ENCODE results near the gene ADAMTS2.

The ADAMTS2 gene

GRCh38 chr5:179373961-179374505, 28.8 kb upstream of the ADAMTS2 start:
- Histone ChIP-seq H3K36me3 (ENCODE audit: insufficient read depth, low read length) (no peaks in the 10 kb centered on the region), H3K27me3 (ENCODE audit: insufficient read depth, low read length) (peaks cover 5% of the 10 kb centered on the region; the same call in 1 of the 2 replicates), H3F3A (ENCODE audit: insufficient read depth, low read length) (no peaks in the 10 kb centered on the region), H4K20me1 (ENCODE audit: insufficient read depth, low read length) (no peaks in the 10 kb centered on the region), H2AFZ (ENCODE audit: low read length) (no peak overlapping the region), H3K9me3 (ENCODE audit: low read length) (no peaks in the 10 kb centered on the region), H3K4me3 (ENCODE audit: low read depth, low read length, poor library complexity, severe bottlenecking) (no peak overlapping the region), H3K27ac (ENCODE audit: low read depth, low read length, poor library complexity, severe bottlenecking) (no peak overlapping the region), H3K79me2 (ENCODE audit: insufficient read depth, low read length) (no peaks in the 10 kb centered on the region), H3K4me2 (ENCODE audit: low read length) (no peak overlapping the region), H3K9me2 (ENCODE audit: low read depth, low read length) (no peaks in the 10 kb centered on the region), H3K9ac (ENCODE audit: low read length) (no peak overlapping the region), H3K4me1 (ENCODE audit: insufficient read depth, low read length, severe bottlenecking) (no peaks in the 10 kb centered on the region)
- TF ChIP-seq CTCF (IDR thresholded peaks at IDR 0.05; ENCODE audit: low read length) (no peak), EZH2 (IDR thresholded peaks at IDR 0.05; ENCODE audit: borderline replicate concordance, low read length) (no peak)

- H3K4me3 ChIP-seq (ENCODE audit: low read depth, low read length, poor library complexity, severe bottlenecking), result no peak overlapping the region
- no peak overlapping the region for H3K9ac ChIP-seq (ENCODE audit: low read length)
- no peaks in the 10 kb centered on the region for H3K36me3 ChIP-seq (ENCODE audit: insufficient read depth, low read length)
- H3K9me3 ChIP-seq (ENCODE audit: low read length), result no peaks in the 10 kb centered on the region
- H3K27me3 ChIP-seq (ENCODE audit: insufficient read depth, low read length), result peaks cover 5% of the 10 kb centered on the region; the same call in 1 of the 2 replicates
- no peaks in the 10 kb centered on the region for H3F3A ChIP-seq (ENCODE audit: insufficient read depth, low read length)
- TF ChIP-seq CTCF (IDR thresholded peaks at IDR 0.05; ENCODE audit: low read length) (no peak), EZH2 (IDR thresholded peaks at IDR 0.05; ENCODE audit: borderline replicate concordance, low read length) (no peak)
- no peak overlapping the region for H3K4me2 ChIP-seq (ENCODE audit: low read length)
- H3K4me1 ChIP-seq (ENCODE audit: insufficient read depth, low read length, severe bottlenecking), result no peaks in the 10 kb centered on the region
- no peaks in the 10 kb centered on the region for H3K79me2 ChIP-seq (ENCODE audit: insufficient read depth, low read length)
- H4K20me1 ChIP-seq (ENCODE audit: insufficient read depth, low read length), result no peaks in the 10 kb centered on the region
- H3K9me2 ChIP-seq (ENCODE audit: low read depth, low read length), result no peaks in the 10 kb centered on the region
- no peak overlapping the region for H3K27ac ChIP-seq (ENCODE audit: low read depth, low read length, poor library complexity, severe bottlenecking)
- no peak overlapping the region for H2AFZ ChIP-seq (ENCODE audit: low read length)
Measured at GRCh38 chr5:179373101-179373934, 28.1 kb upstream of the ADAMTS2 start.

- no peak for TF ChIP-seq CTCF (IDR thresholded peaks at IDR 0.05; ENCODE audit: low read length)
- TF ChIP-seq EZH2 (IDR thresholded peaks at IDR 0.05; ENCODE audit: borderline replicate concordance, low read length), result no peak
- Histone ChIP-seq H3K27ac (ENCODE audit: low read depth, low read length, poor library complexity, severe bottlenecking) (no peak overlapping the region), H3K4me1 (ENCODE audit: insufficient read depth, low read length, severe bottlenecking) (no peaks in the 10 kb centered on the region)
Measured at GRCh38 chr5:179371681-179372680, 26.7 kb upstream of the ADAMTS2 start.

More at GRCh38 chr5:179371681-179372680, 26.7 kb upstream of the ADAMTS2 start:
- no peak overlapping the region for H2AFZ ChIP-seq (ENCODE audit: low read length)
- H3K9me2 ChIP-seq (ENCODE audit: low read depth, low read length), result no peaks in the 10 kb centered on the region
- H3K79me2 ChIP-seq (ENCODE audit: insufficient read depth, low read length), result no peaks in the 10 kb centered on the region
- no peak overlapping the region for H3K9ac ChIP-seq (ENCODE audit: low read length)
- H3K9me3 ChIP-seq (ENCODE audit: low read length), result no peaks in the 10 kb centered on the region
- H3K4me2 ChIP-seq (ENCODE audit: low read length), result no peak overlapping the region
- H4K20me1 ChIP-seq (ENCODE audit: insufficient read depth, low read length), result no peaks in the 10 kb centered on the region
- H3K36me3 ChIP-seq (ENCODE audit: insufficient read depth, low read length), result no peaks in the 10 kb centered on the region
- no peak overlapping the region for H3K4me3 ChIP-seq (ENCODE audit: low read depth, low read length, poor library complexity, severe bottlenecking)
- peaks cover 5% of the 10 kb centered on the region; the same call in 1 of the 2 replicates for H3K27me3 ChIP-seq (ENCODE audit: insufficient read depth, low read length)
- H3F3A ChIP-seq (ENCODE audit: insufficient read depth, low read length), result no peaks in the 10 kb centered on the region

All from OCI-LY1 (cell line).